Measurements from ENCODE around the gene RAB12. TPM values are rescaled to one million over a fixed set of nuclear protein-coding genes. Genes with fewer than 3 reads are reported as not detected.

Gene RAB12
- total and polyA plus RNA-seq, 5 donors from 2014 or later, result 0.32 to 19.4 (median 0.46) TPM; not detected in 2

- DNase-seq (peak in 1 of 3 donors; percentile 4), ATAC-seq (ENCODE audit: low read depth in 2 of 2) (no peak)
- Mint-ChIP-seq H3K36me3 (no peaks in the 10 kb centered on the region), H3K4me1 (peaks cover 0 to 2% (median under 1%) of the 10 kb centered on the region in 4 donors), H3K9me3 (peaks cover 0 to 1% (median 0%) of the 10 kb centered on the region in 7 donors), H3K27me3 (peaks cover 4% of the 10 kb centered on the region), H3K4me3 (no peak overlapping the region), H3K27ac (no peak overlapping the region)
- no peaks in the 10 kb centered on the region for H3K27me3 ChIP-seq (ENCODE audit: control insufficient read depth, insufficient read depth, low read length)
- H3K27ac ChIP-seq (ENCODE audit: insufficient read depth, low read length, poor library complexity, severe bottlenecking), result no peak overlapping the region
- H3K4me1 ChIP-seq (ENCODE audit: control insufficient read depth, insufficient read depth, low read length, poor library complexity, severe bottlenecking), result no peaks in the 10 kb centered on the region
- H3K9me3 ChIP-seq (ENCODE audit: control insufficient read depth in 2 of 2, low read length in 2 of 2), result no peaks in the 10 kb centered on the region
- no peaks in the 10 kb centered on the region for H3K36me3 ChIP-seq (ENCODE audit: control insufficient read depth, insufficient read depth, low read length)
- H3K4me3 ChIP-seq (ENCODE audit: low read depth, low read length), result no peak overlapping the region
Observed at GRCh38 chr18:8681196-8681595, 72.0 kb downstream of the RAB12 start.

GRCh38 chr18:8684577-8684976, 75.3 kb downstream of the RAB12 start:
- Histone ChIP-seq H3K27ac (ENCODE audit: insufficient read depth, low read length, poor library complexity, severe bottlenecking) (no peak overlapping the region), H3K4me3 (ENCODE audit: low read depth, low read length) (no peak overlapping the region), H3K9me3 (ENCODE audit: control insufficient read depth in 2 of 2, low read length in 2 of 2) (no peaks in the 10 kb centered on the region), H3K27me3 (ENCODE audit: control insufficient read depth, insufficient read depth, low read length) (no peaks in the 10 kb centered on the region), H3K4me1 (ENCODE audit: control insufficient read depth, insufficient read depth, low read length, poor library complexity, severe bottlenecking) (no peaks in the 10 kb centered on the region), H3K36me3 (ENCODE audit: control insufficient read depth, insufficient read depth, low read length) (no peaks in the 10 kb centered on the region)
- DNase-seq (no peak), ATAC-seq (ENCODE audit: low read depth in 2 of 2) (no peak)
- Mint-ChIP-seq H3K4me3 (no peak overlapping the region), H3K9me3 (peaks cover 0 to 1% (median 0%) of the 10 kb centered on the region in 7 donors), H3K27me3 (peaks cover 8% of the 10 kb centered on the region), H3K36me3 (no peaks in the 10 kb centered on the region), H3K4me1 (peaks cover 0 to 2% (median under 1%) of the 10 kb centered on the region in 4 donors), H3K27ac (peak overlapping the region in 1 of 3 donors; percentile 3)

GRCh38 chr18:8685141-8685913, 76.1 kb downstream of the RAB12 start:
- Histone ChIP-seq H3K9me3 (ENCODE audit: control insufficient read depth in 2 of 2, low read length in 2 of 2) (no peaks in the 10 kb centered on the region), H3K27ac (ENCODE audit: insufficient read depth, low read length, poor library complexity, severe bottlenecking) (no peak overlapping the region), H3K36me3 (ENCODE audit: control insufficient read depth, insufficient read depth, low read length) (no peaks in the 10 kb centered on the region), H3K27me3 (ENCODE audit: control insufficient read depth, insufficient read depth, low read length) (no peaks in the 10 kb centered on the region), H3K4me1 (ENCODE audit: control insufficient read depth, insufficient read depth, low read length, poor library complexity, severe bottlenecking) (no peaks in the 10 kb centered on the region), H3K4me3 (ENCODE audit: low read depth, low read length) (no peak overlapping the region)
- ATAC-seq (ENCODE audit: low read depth in 2 of 2), result no peak
- Mint-ChIP-seq H3K9me3 (peaks cover 0 to 1% (median 0%) of the 10 kb centered on the region in 7 donors), H3K4me3 (no peak overlapping the region), H3K4me1 (peaks cover 0 to 2% (median under 1%) of the 10 kb centered on the region in 4 donors), H3K36me3 (no peaks in the 10 kb centered on the region), H3K27me3 (peaks cover 8% of the 10 kb centered on the region), H3K27ac (no peak overlapping the region)
- no peak for DNase-seq

GRCh38 chr18:8685914-8686216, 76.6 kb downstream of the RAB12 start:
- ATAC-seq (ENCODE audit: low read depth in 2 of 2), result no peak
- no peaks in the 10 kb centered on the region for H3K36me3 ChIP-seq (ENCODE audit: control insufficient read depth, insufficient read depth, low read length)
- no peak overlapping the region for H3K4me3 ChIP-seq (ENCODE audit: low read depth, low read length)
- no peak overlapping the region for H3K27ac ChIP-seq (ENCODE audit: insufficient read depth, low read length, poor library complexity, severe bottlenecking)
- H3K9me3 Mint-ChIP-seq, result peaks cover 0 to 1% (median 0%) of the 10 kb centered on the region in 7 donors
- no peak overlapping the region for H3K27ac Mint-ChIP-seq
- no peaks in the 10 kb centered on the region for H3K4me1 ChIP-seq (ENCODE audit: control insufficient read depth, insufficient read depth, low read length, poor library complexity, severe bottlenecking)
- DNase-seq, result no peak
- no peaks in the 10 kb centered on the region for H3K9me3 ChIP-seq (ENCODE audit: control insufficient read depth in 2 of 2, low read length in 2 of 2)
- no peaks in the 10 kb centered on the region for H3K36me3 Mint-ChIP-seq
- H3K4me1 Mint-ChIP-seq, result peaks cover 0 to 2% (median under 1%) of the 10 kb centered on the region in 4 donors
- H3K27me3 ChIP-seq (ENCODE audit: control insufficient read depth, insufficient read depth, low read length), result no peaks in the 10 kb centered on the region
- H3K4me3 Mint-ChIP-seq, result no peak overlapping the region
- peaks cover 9% of the 10 kb centered on the region for H3K27me3 Mint-ChIP-seq

- Histone ChIP-seq H3K9me3 (ENCODE audit: control insufficient read depth in 2 of 2, low read length in 2 of 2) (no peaks in the 10 kb centered on the region), H3K4me3 (ENCODE audit: low read depth, low read length) (no peak overlapping the region), H3K4me1 (ENCODE audit: control insufficient read depth, insufficient read depth, low read length, poor library complexity, severe bottlenecking) (no peaks in the 10 kb centered on the region), H3K27ac (ENCODE audit: insufficient read depth, low read length, poor library complexity, severe bottlenecking) (no peak overlapping the region), H3K27me3 (ENCODE audit: control insufficient read depth, insufficient read depth, low read length) (peaks cover under 1% of the 10 kb centered on the region), H3K36me3 (ENCODE audit: control insufficient read depth, insufficient read depth, low read length) (no peaks in the 10 kb centered on the region)
- ATAC-seq (ENCODE audit: low read depth in 2 of 2) (no peak), DNase-seq (no peak)
- no peak overlapping the region for H3K4me3 Mint-ChIP-seq
- H3K27ac Mint-ChIP-seq, result no peak overlapping the region
- peaks cover 12% of the 10 kb centered on the region for H3K27me3 Mint-ChIP-seq
- H3K9me3 Mint-ChIP-seq, result peaks cover 0 to 1% (median 0%) of the 10 kb centered on the region in 7 donors
- H3K4me1 Mint-ChIP-seq, result peaks cover 0 to 2% (median 0%) of the 10 kb centered on the region in 4 donors
- no peaks in the 10 kb centered on the region for H3K36me3 Mint-ChIP-seq
Observed at GRCh38 chr18:8686611-8687010, 77.4 kb downstream of the RAB12 start.

- no peaks in the 10 kb centered on the region for H3K9me3 ChIP-seq (ENCODE audit: control insufficient read depth in 2 of 2, low read length in 2 of 2)
- H3K27me3 ChIP-seq (ENCODE audit: control insufficient read depth, insufficient read depth, low read length), result peaks cover 3% of the 10 kb centered on the region
- no peak overlapping the region for H3K27ac Mint-ChIP-seq
- no peak overlapping the region for H3K27ac ChIP-seq (ENCODE audit: insufficient read depth, low read length, poor library complexity, severe bottlenecking)
- H3K4me1 ChIP-seq (ENCODE audit: control insufficient read depth, insufficient read depth, low read length, poor library complexity, severe bottlenecking), result no peaks in the 10 kb centered on the region
- H3K4me1 Mint-ChIP-seq, result peaks cover 0 to 2% (median 0%) of the 10 kb centered on the region in 4 donors
- ATAC-seq (ENCODE audit: low read depth in 2 of 2) (no peak), DNase-seq (no peak)
- H3K9me3 Mint-ChIP-seq, result no peaks in the 10 kb centered on the region
- H3K36me3 Mint-ChIP-seq, result no peaks in the 10 kb centered on the region
- H3K36me3 ChIP-seq (ENCODE audit: control insufficient read depth, insufficient read depth, low read length), result no peaks in the 10 kb centered on the region
- no peak overlapping the region for H3K4me3 ChIP-seq (ENCODE audit: low read depth, low read length)
- H3K27me3 Mint-ChIP-seq, result peaks cover 12% of the 10 kb centered on the region
- no peak overlapping the region for H3K4me3 Mint-ChIP-seq
Observed at GRCh38 chr18:8688216-8688800, 79.1 kb downstream of the RAB12 start.

- H3K4me3 ChIP-seq (ENCODE audit: low read depth, low read length), result no peak overlapping the region
- H3K36me3 ChIP-seq (ENCODE audit: control insufficient read depth, insufficient read depth, low read length), result no peaks in the 10 kb centered on the region
- H3K9me3 ChIP-seq (ENCODE audit: control insufficient read depth in 2 of 2, low read length in 2 of 2), result no peaks in the 10 kb centered on the region
- Mint-ChIP-seq H3K27me3 (peaks cover 12% of the 10 kb centered on the region), H3K36me3 (no peaks in the 10 kb centered on the region), H3K4me3 (no peak overlapping the region), H3K9me3 (no peaks in the 10 kb centered on the region), H3K27ac (no peak overlapping the region), H3K4me1 (peaks cover 0 to 2% (median 0%) of the 10 kb centered on the region in 4 donors)
- DNase-seq, result no peak
- H3K27me3 ChIP-seq (ENCODE audit: control insufficient read depth, insufficient read depth, low read length), result peaks cover 3% of the 10 kb centered on the region
- no peaks in the 10 kb centered on the region for H3K4me1 ChIP-seq (ENCODE audit: control insufficient read depth, insufficient read depth, low read length, poor library complexity, severe bottlenecking)
- ATAC-seq (ENCODE audit: low read depth in 2 of 2), result no peak
- no peak overlapping the region for H3K27ac ChIP-seq (ENCODE audit: insufficient read depth, low read length, poor library complexity, severe bottlenecking)
Observed at GRCh38 chr18:8688816-8689215, 79.6 kb downstream of the RAB12 start.

All from CD4-positive, CD25-positive, alpha-beta regulatory T cell (primary cell).